Left cardiac atrium (tissue), 4 donors: ENCODE data around the gene GPC5. TPM values are rescaled to one million over a fixed set of nuclear protein-coding genes. Genes with fewer than 3 reads are reported as not detected.
A peak's percentile ranks its signal among the peaks of the same experiment; 100 is the strongest.
"Not testable (repeated sequence)": the region's sequence is repeated elsewhere in the genome, so short reads cannot be mapped to it uniquely, and the experiment has no call there.

Experiments
- ATAC-seq, 2 donors: fragments of 200-7000 bp; cut with Tn5 transposase; one replicate each; pipeline ENCODE4 v1.9.1; 2020; ENCODE audit warnings: mild to moderate bottlenecking in 2 of 2, moderate library complexity in 2 of 2
- DNase-seq: peaks from one replicate; pipeline ENCODE4 v3.0.0-alpha.2; 2020
- intact Hi-C, 2 donors: fragments of 100-400 bp; cut with DNase I; formaldehyde crosslinking; loops; one replicate each; pipeline versions ENCODE4 v1.14.1 to v1.15.1; 2022 to 2023
- total RNA-seq, 2 donors: library from RNA; stranded (reverse); fragmentation: NEBNext Ultra II Directional; extraction: Animal tissue kit (Norgen Biotek cat#: 25700); gene quantifications; one replicate each; pipeline ENCODE4 v1.2.1, GENCODE V29; 2021
- donor health status: DM: no; HTN: yes; CAD: no.
- donor health status: DM: no; HTN: yes; CAD: no; lungs with severe emphysema.
- donor health status: DM: yes; HTN: yes; CAD: no.
- donor health status: Dilated cardiomyopathy.

The GPC5 gene
- total RNA-seq, 2 donors from 2014 or later = 1.8 to 3.0 TPM

GRCh38 chr13:91362908-91363307 is 35.5 kb upstream of the GPC5 start:
- ATAC-seq = no peak
- DNase-seq = no peak
- intact Hi-C loops = no loop called here

GRCh38 chr13:91368101-91368500 is 30.3 kb upstream of the GPC5 start:
- intact Hi-C loops = no loop called here
- no peak for ATAC-seq
- DNase-seq = no peak

GRCh38 chr13:91368676-91369440 is 29.6 kb upstream of the GPC5 start:
- no peak for DNase-seq
- intact Hi-C loops = no loop called here
- ATAC-seq = no peak

GRCh38 chr13:91369441-91369831 is 29.0 kb upstream of the GPC5 start:
- ATAC-seq = no peak
- intact Hi-C loops = no loop called here
- no peak for DNase-seq

DNA sequence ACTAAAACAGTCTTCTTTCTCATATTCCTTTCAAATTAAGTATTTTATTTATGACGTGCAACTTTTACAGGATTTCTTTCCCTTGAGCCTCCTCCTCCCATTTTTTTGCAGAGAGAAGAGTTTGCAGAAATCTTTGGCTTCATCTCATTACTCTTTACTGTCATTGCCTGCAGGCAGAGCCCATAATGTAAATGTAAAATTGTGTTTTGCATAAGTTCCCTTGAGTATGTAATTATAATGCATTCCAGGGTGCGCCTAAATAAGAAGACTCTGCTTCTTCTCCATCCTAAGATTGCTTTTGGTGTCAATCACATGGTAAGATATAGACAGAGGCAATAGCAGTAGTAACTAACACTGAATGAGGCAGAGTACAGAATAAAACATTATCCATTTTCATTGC is 27.9 kb upstream of the GPC5 start:
- DNase-seq (no peak), ATAC-seq (no peak)
- intact Hi-C loops = loop anchor here (5.0 to 10.0 kb wide), 2 partner anchors 354 to 412 kb away; no protein-coding TSS in a partner anchor

- ATAC-seq = no peak
- DNase-seq = no peak
- intact Hi-C loops = loop anchor here (5.0 to 10.0 kb wide), 2 partner anchors 352 to 409 kb away; no protein-coding TSS in a partner anchor
These were observed 25.5 kb upstream of the GPC5 start for GRCh38 chr13:91372911-91373310.

DNA sequence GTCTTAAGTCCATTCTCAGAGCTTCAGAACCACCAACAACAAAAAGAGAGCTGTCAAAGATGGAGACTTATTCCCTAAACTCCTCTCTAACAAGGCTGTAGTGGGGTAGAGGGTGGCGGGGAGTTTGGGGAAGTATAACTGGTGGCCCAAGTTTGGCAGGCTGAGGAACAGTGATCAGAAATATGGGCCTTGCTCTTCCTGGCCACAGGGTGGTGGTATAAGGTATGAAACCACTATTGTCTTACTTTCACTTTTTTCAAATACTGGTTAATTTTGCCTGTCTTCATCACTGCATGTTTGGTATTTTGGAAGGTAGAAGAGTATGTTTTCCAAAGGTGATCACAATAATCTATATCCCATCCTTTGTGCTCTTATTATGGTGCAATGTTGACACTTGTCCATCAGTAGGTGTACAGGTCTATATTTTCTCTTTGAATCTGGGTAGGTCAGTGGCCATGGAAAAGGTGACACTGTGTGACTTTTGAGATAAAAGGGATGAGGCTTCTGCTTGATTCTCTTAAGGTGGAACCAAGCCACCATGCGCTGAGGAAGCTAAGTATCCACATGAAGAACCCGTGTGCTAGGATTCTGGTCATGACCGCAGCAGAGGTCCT is 23.2 kb upstream of the GPC5 start:
- ATAC-seq = no peak
- intact Hi-C loops = loop anchor here in 1 of 2 donors (10.0 kb wide), 1 partner anchor 350 kb away; no protein-coding TSS in a partner anchor

GRCh38 chr13:91381371-91381770 is 17.1 kb upstream of the GPC5 start:
- no peak for ATAC-seq
- intact Hi-C loops = loop anchor here (2.0 to 10.0 kb wide), 2 partner anchors 341 to 393 kb away; no protein-coding TSS in a partner anchor
- no peak for DNase-seq

More for the DNA sequence above, 23.2 kb upstream of the GPC5 start:
- no peak for DNase-seq

- DNase-seq (no peak), ATAC-seq (no peak)
- intact Hi-C loops = loop anchor here in 1 of 2 donors (10.0 kb wide), 1 partner anchor 391 kb away; no protein-coding TSS in a partner anchor
These were observed 14.6 kb upstream of the GPC5 start for GRCh38 chr13:91383836-91384235.

DNA sequence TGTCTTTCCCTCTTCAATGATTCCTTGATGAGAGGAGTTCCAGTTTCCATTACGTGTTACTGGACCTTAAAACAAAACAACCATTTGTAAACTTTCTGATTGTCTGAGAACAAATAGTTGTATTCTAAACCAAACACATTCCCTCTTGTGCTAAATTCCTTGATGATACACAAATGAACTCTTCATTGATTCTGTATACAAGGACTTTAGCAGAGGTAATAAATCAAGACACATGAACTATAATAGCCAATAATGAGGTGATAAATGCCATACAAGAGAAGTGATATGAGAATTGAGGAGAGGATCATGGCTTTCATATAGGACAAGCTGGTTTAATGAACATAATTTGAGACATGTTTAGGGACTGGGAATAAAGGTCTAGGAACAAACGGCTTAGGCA is 13.5 kb upstream of the GPC5 start:
- no peak for ATAC-seq
- intact Hi-C loops = loop anchor here in 1 of 2 donors (10.0 kb wide), 1 partner anchor 390 kb away; no protein-coding TSS in a partner anchor

DNA sequence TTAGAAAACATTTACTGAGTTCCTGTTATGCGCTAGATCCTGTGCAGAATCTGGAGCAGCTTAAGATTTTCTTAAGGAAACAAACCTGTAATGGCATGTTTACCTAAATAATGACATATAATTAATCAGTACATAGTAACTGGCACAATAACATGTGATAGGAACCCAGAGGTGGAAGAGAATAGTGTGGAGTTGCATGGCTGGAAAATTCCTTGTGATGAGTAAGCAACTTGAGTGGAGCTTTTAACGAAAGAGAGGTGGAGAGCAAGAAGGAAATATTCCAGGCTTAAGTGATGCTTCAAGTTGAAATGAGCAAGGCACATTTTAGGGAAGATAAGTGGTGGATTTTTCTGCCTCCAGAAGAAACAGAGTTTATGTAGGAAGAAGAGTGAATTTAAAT is 9.2 kb upstream of the GPC5 start:
- intact Hi-C loops = loop anchor here in 1 of 2 donors (10.0 kb wide), 1 partner anchor 386 kb away; no protein-coding TSS in a partner anchor
- ATAC-seq (no peak), DNase-seq (no peak)

More for the DNA sequence above, 13.5 kb upstream of the GPC5 start:
- no peak for DNase-seq

- DNase-seq (no peak), ATAC-seq (no peak)
- intact Hi-C loops = no loop called here
These were observed 826 bp upstream of the GPC5 start for GRCh38 chr13:91397595-91397994.

GRCh38 chr13:91399189-91400062 is 1.0 kb downstream of the GPC5 start:
- intact Hi-C loops = no loop called here
- DNase-seq (peak; percentile 19), ATAC-seq (peak; percentile 9 to 11)

DNA sequence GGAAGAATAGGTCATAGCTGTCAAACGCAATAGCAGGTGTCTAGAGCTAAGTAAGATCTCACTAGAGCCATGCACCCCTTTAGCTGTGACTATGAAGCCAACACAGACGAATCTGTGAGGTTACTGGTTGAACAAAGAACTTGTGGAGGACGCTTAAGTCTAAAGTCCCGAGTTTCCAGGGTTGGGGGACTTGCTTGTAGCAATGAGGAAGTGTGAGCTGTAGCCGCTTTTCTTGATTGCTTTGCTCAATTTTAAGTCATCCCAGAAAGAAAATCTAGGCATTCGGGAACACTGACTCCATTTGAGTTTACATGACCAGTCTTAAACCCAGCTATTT is 1.6 kb downstream of the GPC5 start:
- intact Hi-C loops = no loop called here
- ATAC-seq (no peak), DNase-seq (no peak)

DNA sequence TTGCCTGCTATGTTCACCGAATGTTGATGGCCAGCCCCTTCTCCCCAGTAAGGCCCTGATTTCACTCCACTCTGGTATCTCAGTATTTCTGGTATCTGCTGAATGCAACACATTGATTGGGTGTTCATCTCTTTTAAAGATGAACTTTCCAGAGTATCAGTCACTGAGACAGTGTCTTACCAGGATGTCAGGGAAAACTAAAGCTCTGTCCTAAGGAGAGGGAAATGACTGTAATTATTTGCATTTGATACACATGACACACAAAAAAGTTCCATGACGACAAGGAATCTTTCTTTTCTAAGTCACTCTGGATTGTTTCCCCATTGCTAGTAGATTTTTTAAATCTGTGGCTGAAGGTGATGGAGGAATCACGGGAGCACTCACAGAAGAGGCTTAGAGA is 2.2 kb downstream of the GPC5 start:
- intact Hi-C loops = no loop called here
- ATAC-seq = no peak
- DNase-seq = no peak

DNA sequence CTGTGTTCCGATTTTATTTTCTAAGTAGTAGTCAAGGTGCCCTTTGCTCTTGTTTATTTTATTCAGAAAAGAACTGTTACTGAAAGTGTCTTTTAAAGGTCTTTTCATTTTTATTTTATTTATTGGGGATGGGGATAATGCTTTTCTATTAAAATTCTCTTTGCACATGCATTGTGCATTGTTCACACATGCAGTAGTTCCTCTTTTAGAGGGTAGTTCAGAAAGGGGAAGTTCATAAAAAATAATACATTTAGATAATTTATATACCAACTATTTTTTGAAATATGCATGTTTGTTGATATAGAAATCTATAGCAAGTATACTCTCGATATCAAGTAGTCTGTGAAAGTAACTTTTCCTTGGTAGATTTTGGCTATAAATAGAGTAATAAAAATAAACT is 3.5 kb downstream of the GPC5 start:
- no peak for ATAC-seq

DNA sequence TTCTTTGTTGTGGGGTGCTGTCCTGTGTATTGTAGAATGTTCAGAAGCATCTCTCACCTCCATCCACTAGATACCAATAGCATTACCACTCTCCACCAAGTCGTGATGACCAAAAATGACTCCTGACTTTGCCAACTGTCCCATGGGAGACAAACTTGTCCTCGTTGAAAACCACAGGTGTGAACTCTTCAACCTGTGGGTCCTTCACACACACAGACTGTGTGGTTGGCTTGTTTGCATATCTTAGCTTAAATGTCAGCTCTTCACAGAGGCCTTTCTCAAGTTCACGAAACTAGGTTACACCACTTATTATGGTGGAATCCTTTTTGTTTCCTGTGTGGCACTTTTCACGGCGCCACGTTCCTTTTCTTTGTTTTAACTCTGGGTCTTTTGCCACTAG is 6.8 kb downstream of the GPC5 start:
- DNase-seq = no peak
- intact Hi-C loops = no loop called here
- ATAC-seq = no peak

More for the DNA sequence above, 3.5 kb downstream of the GPC5 start:
- DNase-seq = no peak
- intact Hi-C loops = no loop called here

DNA sequence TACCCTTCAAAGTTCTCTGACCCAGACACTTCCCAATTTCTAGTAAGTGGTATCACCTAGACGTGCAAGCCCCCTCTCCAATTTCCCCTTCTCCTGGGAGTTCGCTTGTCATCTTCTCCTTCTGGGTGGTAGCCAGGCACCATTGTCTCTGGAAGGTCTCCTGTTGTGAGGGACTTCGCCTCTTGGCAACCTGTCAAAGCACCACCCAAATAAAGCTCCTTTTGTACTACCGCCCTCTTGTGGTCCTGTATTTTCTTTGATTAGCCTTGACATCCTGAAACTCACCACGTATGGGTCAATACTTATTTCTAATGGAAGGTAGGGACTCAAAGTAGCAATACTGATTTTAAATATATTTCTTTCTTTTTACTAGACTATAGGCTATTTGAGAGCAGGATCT is 8.2 kb downstream of the GPC5 start:
- DNase-seq = no peak
- intact Hi-C loops = no loop called here
- ATAC-seq = no peak

GRCh38 chr13:91408971-91409370 is 10.6 kb downstream of the GPC5 start:
- intact Hi-C loops = no loop called here
- ATAC-seq (no peak), DNase-seq (no peak)

- ATAC-seq, intact Hi-C loops, DNase-seq: not testable (repeated sequence)
These were observed 18.2 kb downstream of the GPC5 start for GRCh38 chr13:91416579-91416978.
